Stimulated activated CD8-positive, alpha-beta memory T cell treated with anti-CD3 and anti-CD28 coated beads, Interleukin-12 subunit alpha, Interleukin-12 subunit beta, amount 100 ng/mL, for 4 hours (primary cell): ENCODE data around the gene ECEL1.
A peak's percentile ranks its signal among the peaks of the same experiment; 100 is the strongest.
"Not testable (repeated sequence)": the region's sequence is repeated elsewhere in the genome, so short reads cannot be mapped to it uniquely, and the experiment has no call there.

Source experiments
- DNase-seq: peaks from one replicate; pipeline ENCODE4 v3.0.0-alpha.2; 2020; ENCODE audit warnings: low read depth

The ECEL1 gene

DNA sequence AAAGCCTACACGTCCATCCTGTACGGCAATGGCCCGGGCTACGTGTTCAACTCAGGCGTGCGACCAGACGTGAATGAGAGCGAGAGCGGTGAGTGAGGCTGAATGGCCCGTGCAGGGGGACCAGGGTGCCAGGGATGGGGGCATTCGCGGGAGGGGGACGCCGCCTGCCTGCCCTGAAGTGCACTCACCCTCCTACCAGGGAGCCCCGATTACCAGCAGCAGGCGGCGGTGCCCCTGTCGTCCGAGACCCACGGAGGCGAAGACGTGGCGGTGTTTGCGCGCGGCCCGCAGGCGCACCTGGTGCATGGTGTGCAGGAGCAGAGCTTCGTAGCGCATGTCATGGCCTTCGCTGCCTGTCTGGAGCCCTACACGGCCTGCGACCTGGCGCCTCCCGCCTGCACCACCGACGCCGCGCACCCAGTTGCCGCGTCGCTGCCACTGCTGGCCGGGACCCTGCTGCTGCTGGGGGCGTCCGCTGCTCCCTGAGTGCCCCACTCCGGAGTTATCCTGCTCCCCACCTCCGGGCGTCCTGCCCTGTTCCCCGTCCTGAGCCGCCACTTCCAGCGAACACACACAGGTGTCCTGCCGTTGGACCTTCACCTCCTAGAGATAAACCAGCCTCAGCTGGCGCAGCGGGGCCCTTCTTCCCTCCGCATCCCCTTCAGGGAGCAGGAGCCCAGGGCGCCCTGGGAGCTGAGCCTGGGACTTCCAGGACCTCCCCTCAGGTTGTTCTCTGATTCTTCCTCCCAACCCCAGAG is 28.8 kb downstream of the ECEL1 start:
- no peak for DNase-seq

- no peak for DNase-seq
Measured at GRCh38 chr2:232458051-232458660, 29.5 kb downstream of the ECEL1 start.

DNA sequence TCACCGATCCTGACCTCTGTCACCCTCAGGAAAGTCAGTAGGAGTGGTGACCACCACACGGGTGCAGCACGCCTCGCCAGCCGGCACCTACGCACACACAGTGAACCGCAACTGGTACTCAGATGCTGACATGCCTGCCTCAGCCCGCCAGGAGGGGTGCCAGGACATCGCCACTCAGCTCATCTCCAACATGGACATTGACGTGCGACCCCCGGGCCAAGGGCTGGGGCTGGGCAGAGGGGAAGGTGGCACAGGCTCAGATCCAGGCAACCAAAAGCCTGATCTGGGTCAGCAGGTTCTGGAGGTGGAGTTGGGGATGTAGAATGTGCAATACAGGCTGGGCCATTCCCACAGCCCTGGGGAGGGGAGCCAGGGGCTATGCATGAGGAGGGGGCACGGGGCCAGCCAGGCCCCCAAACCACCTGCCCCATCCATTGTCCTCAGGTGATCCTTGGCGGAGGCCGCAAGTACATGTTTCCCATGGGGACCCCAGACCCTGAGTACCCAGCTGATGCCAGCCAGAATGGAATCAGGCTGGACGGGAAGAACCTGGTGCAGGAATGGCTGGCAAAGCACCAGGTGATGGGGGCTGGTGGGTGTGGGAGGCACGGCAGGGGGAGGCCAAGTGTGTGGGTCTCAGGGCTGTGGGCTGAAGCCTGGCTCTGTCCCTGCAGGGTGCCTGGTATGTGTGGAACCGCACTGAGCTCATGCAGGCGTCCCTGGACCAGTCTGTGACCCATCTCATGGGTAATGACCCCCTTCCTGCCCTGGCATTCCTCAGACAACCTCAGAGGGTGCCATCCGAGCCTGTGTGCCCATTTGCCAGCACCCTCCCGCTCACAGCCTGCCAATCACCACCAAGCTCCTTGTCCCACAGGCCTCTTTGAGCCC is 30.3 kb downstream of the ECEL1 start:
- DNase-seq = no peak

- no peak for DNase-seq
Measured at GRCh38 chr2:232456296-232457120, 31.1 kb downstream of the ECEL1 start.

GRCh38 chr2:232455426-232456255 is 32.0 kb downstream of the ECEL1 start, which contains the start of gene ALPI:
Gene ALPI, plus strand, starts transcription at chr2:232456153. Its CDS starts 47 bp downstream, at chr2:232456200.
- DNase-seq = no peak

GRCh38 chr2:232454630-232455029 is 33.0 kb downstream of the ECEL1 start:
- no peak for DNase-seq

- DNase-seq = not testable (repeated sequence)
Measured at GRCh38 chr2:232451645-232452044, 36.0 kb downstream of the ECEL1 start.

GRCh38 chr2:232449964-232450363 is 37.7 kb downstream of the ECEL1 start:
- DNase-seq = no peak

DNA sequence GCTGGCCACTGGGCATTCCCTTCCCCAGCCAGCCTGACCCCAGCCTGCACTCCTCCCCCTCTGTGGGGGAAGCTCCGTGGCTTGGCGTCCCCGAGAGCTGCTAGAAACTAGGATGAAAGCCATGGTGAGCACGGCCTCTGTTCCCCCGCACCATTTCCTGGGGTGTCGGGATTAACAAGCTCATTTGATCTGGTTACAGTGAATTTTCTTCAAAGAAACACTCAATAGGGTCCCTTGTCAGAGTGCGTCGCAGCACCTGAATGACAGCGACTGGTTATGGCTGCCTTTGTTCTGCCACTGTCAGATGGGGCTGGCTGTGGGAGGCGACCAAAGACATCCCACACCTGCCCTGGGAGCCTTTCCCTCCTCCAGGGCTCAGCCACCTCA is 39.3 kb downstream of the ECEL1 start:
- no peak for DNase-seq

- no peak for DNase-seq
Measured at GRCh38 chr2:232447638-232448303, 39.9 kb downstream of the ECEL1 start.

GRCh38 chr2:232447091-232447620 is 40.5 kb downstream of the ECEL1 start:
- no peak for DNase-seq

- DNase-seq = not testable (repeated sequence)
Measured at GRCh38 chr2:232446266-232446777, 41.3 kb downstream of the ECEL1 start.

GRCh38 chr2:232445149-232445885 is 42.3 kb downstream of the ECEL1 start:
- not testable (repeated sequence) for DNase-seq

DNA sequence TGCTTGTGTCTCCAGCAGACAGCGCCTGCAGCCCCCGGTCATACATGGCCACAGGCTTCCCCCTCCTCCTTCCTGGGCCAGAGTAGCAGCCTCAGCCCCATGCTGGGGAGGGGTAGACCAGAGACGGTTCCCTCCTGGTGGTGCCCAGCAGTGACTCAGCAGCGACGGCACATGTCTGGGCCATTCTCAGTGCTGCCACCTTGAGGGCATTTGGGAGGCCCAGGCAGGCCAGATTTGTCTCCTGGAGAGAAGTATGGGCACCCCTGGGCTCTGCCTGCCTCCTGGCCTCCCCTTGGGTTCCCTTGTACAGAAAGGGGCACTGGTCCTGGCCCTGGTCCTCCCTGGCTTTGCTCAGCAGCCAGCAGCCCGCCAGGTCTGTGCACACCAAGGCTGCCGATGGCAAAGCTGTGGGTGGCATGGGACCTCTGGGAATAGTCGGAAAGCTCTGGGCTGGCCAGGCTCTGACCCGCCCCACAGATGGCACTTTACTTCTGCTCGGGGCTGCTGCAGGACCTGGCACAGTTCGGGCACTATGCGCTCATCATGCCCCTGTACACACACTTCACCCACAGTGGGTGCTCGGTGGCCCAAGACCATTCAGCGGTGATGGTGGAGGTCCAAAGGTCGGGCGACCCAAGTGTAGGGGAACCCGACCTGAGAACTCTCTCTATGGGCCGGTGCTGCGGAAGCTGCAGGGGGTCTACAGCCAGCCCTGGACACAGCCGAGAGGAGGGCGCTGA is 43.1 kb downstream of the ECEL1 start:
- DNase-seq = peak; percentile 21

GRCh38 chr2:232443669-232444408 is 43.8 kb downstream of the ECEL1 start:
- not testable (repeated sequence) for DNase-seq

- not testable (repeated sequence) for DNase-seq
Measured at GRCh38 chr2:232443047-232443446, 44.6 kb downstream of the ECEL1 start.

GRCh38 chr2:232442431-232442830 is 45.2 kb downstream of the ECEL1 start:
- DNase-seq = not testable (repeated sequence)
